Placental epithelial cell (primary cell): ENCODE results near the gene APOE. TPM values are rescaled to one million over a fixed set of nuclear protein-coding genes. Genes with fewer than 3 reads are reported as not detected.

ENCODE experiments used
- total RNA-seq: library from RNA; depleted of rRNA; stranded (reverse); fragments of >200 nt; gene quantifications from 2 replicates; pipeline ENCODE4 v1.2.3, GENCODE V29; 2012

The APOE gene
- 3.9 and 22.0 TPM in 2 replicates for total RNA-seq

DNA sequence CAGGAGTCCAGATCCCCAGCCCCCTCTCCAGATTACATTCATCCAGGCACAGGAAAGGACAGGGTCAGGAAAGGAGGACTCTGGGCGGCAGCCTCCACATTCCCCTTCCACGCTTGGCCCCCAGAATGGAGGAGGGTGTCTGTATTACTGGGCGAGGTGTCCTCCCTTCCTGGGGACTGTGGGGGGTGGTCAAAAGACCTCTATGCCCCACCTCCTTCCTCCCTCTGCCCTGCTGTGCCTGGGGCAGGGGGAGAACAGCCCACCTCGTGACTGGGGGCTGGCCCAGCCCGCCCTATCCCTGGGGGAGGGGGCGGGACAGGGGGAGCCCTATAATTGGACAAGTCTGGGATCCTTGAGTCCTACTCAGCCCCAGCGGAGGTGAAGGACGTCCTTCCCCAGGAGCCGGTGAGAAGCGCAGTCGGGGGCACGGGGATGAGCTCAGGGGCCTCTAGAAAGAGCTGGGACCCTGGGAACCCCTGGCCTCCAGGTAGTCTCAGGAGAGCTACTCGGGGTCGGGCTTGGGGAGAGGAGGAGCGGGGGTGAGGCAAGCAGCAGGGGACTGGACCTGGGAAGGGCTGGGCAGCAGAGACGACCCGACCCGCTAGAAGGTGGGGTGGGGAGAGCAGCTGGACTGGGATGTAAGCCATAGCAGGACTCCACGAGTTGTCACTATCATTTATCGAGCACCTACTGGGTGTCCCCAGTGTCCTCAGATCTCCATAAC, at the start of gene APOE:
Gene APOE, plus strand, starts transcription at position 360 of the 724 bp plus-strand sequence. CDS start 829 bp downstream, outside the sequence.

DNA sequence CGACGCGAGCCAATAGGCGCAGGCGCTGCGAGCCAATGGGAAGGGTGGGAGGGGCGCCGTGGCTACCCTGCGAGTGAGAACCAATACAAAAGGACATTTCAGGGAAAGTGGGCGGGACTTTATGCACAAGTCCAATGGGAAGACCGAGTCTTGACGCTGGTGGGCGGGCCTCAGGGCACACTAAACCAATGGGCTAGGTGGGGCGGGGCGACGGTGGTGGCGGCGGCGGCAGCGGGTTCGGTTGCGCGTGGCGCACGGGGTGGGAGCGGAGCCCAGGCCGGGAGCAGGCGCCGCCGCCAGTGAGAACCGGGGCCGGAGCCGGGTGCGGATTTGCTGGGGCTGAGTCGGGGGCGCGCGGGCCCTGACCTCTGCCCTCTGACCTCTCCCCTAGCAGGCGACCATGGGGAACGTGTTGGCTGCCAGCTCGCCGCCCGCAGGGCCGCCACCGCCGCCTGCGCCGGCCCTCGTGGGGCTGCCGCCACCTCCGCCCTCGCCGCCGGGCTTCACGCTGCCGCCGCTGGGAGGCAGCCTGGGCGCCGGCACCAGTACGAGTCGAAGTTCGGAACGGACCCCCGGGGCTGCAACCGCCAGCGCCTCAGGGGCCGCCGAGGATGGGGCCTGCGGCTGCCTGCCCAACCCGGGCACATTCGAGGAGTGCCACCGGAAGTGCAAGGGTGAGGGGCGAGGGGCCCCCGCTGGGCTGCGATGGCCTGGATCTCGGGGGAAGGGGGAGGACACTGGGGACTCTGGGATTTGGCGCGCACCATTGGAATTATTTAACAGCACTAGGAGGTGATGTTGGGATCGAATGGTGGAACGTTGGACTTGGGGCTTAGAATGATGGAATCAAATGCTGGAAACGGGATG, 14.3 kb upstream of the APOE start, which contains the start of gene TOMM40:
Gene TOMM40, plus strand, starts transcription at position 239 of the 867 bp plus-strand sequence. Its CDS starts 162 bp downstream, at position 401.

DNA sequence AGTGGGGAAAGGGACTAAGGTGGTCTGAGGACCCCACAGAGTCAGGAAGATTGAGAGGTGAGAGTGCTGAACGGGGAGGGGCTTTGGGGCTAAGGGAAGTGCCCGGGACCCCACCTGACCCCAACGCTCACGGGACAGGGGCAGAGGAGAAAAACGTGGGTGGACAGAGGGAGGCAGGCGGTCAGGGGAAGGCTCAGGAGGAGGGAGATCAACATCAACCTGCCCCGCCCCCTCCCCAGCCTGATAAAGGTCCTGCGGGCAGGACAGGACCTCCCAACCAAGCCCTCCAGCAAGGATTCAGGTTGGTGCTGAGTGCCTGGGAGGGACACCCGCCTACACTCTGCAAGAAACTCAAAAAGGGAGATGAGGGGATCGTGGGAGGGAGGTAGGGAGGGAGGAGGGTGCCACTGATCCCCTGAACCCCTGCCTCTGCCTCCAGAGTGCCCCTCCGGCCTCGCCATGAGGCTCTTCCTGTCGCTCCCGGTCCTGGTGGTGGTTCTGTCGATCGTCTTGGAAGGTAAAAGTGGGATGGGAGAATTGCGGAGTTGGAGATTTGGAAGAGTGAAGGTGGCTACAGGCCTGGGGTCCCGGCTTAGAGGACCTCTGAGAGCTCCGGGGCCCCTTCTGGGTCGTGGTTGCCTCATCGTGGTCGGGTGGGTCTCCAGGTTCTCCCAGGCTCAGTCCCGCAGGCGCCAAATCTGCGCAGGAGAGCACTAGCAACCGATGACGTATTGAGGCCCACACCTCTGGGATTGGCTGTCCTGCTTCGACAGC, 9.0 kb downstream of the APOE start, which contains the start of gene APOC1:
Gene APOC1, plus strand, starts transcription at position 176 of the 774 bp plus-strand sequence. Its CDS starts 284 bp downstream, at position 460.

DNA sequence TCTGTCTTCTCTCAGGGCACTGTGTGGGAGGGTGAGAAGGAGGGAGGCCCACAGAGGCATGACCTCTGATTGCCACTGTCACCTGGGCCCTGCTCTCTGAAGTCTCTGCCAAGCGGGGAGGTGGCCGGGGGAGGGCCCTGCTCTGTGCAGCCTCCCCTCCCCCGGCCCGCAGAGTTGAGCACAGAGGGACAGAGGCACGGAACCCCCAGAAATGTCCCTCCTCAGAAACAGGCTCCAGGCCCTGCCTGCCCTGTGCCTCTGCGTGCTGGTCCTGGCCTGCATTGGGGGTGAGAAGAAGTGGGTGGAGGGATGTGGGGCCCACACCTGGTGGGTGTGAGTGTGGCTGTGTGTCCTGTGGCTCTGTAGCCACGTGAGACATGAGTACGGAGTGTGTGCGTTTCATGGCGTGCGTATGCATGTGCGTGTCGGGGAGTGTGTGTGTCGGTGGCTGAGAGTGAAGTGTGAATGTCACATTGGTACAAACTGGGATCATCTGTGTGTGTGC, 36.5 kb downstream of the APOE start, which contains the start of gene APOC4:
Gene APOC4, plus strand, starts transcription at position 171 of the 505 bp plus-strand sequence. Its CDS starts 41 bp downstream, at position 212.

DNA sequence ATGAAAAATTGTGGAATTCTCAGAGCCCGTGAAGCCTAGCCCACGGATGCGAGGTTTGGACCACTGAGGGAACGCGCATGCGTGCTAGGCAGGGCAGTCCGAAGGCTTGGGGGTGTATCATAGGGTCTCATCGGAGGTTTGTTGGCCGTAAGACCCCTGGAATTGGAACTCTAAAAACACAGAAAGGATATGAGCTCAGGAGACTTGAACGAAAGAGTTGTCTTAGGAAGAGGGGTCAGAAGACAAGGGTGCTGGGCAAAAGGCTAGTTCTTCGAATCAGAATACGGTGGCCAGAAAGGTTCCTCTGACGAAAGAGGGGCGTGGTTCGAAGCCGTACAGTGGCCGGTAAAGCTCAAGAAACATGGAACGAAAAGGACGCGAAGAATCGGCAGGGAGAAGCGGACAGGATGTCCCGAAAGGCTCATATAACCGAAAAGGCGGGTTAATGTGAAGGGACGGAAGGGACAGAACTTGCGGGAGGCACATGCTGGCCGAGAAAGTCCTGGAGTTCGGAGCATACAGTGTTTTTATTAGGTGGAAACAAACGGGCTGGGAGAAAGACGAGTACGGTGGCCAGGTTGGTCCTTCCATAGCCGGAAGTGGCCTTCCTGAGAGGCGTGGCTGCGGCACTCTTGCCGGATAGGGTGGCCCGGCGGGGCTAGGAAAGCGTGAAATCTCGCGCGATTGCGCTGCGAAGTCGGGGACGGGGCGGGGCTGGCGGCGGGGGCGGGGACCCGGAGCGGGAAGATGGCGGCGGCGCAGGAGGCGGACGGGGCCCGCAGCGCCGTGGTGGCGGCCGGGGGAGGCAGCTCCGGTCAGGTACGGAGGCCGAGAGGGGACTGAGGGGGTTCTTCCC, 49.3 kb downstream of the APOE start, which contains the start of gene CLPTM1:
Gene CLPTM1, plus strand, starts transcription at position 732 of the 856 bp plus-strand sequence. Its CDS starts 16 bp downstream, at position 748.

Other genes starting within 250 kb of the APOE start
- gene CEACAM19, start 234.3 kb upstream of the APOE start, total RNA-seq: 3.4 and 3.5 TPM in 2 replicates
- not detected in 2 replicates for gene CEACAM16, start 206.6 kb upstream of the APOE start, total RNA-seq
- 3.1 TPM in 2 replicates for gene BCL3, start 157.1 kb upstream of the APOE start, total RNA-seq
- 5.5 and 6.3 TPM in 2 replicates for gene CBLC, start 127.9 kb upstream of the APOE start, total RNA-seq
- gene BCAM, start 96.7 kb upstream of the APOE start, total RNA-seq: 0.43 and 2.4 TPM in 2 replicates
- gene NECTIN2, start 59.5 kb upstream of the APOE start, total RNA-seq: 97.9 and 98.9 TPM in 2 replicates
- gene TOMM40, start 14.5 kb upstream of the APOE start, total RNA-seq: 20.0 and 50.5 TPM in 2 replicates
- gene APOC1, start 8.8 kb downstream of the APOE start, total RNA-seq: 0.79 TPM in 1 of 2 replicates, not detected in the other
- not detected in 2 replicates for gene APOC4, start 36.4 kb downstream of the APOE start, total RNA-seq
- not detected in 2 replicates for gene APOC2, start 40.3 kb downstream of the APOE start, total RNA-seq
- gene CLPTM1, start 49.6 kb downstream of the APOE start, total RNA-seq: 52.4 and 63.6 TPM in 2 replicates
- gene RELB, start 95.7 kb downstream of the APOE start, total RNA-seq: 2.4 and 3.8 TPM in 2 replicates
- 23.3 and 23.6 TPM in 2 replicates for gene CLASRP, start 133.2 kb downstream of the APOE start, total RNA-seq
- gene ZNF296, start 170.7 kb downstream of the APOE start, total RNA-seq: 0.43 and 0.79 TPM in 2 replicates
- 20.4 and 36.9 TPM in 2 replicates for gene GEMIN7, start 173.5 kb downstream of the APOE start, total RNA-seq
- 34.2 and 42.2 TPM in 2 replicates for gene PPP1R37, start 187.4 kb downstream of the APOE start, total RNA-seq